OCI-LY3 (cell line): ENCODE data around the gene BST1.

Source experiments
- CTCF ChIP-seq: fragments of 200-600, 300-600 bp; sonication (generic); IDR thresholded peaks from 2 replicates; pipeline ENCODE4 v1.5.1; 2014; ENCODE audit warnings: antibody characterized with exemption, low read length, low read depth
- EZH2phosphoT487 ChIP-seq: fragments of 200-600 bp; shearing (Covaris generic); IDR thresholded peaks from 2 replicates; pipeline ENCODE4 v1.6.1; 2018; ENCODE audit warnings: antibody characterized with exemption, mixed run types, low read depth

GRCh38 chr4:15719506-15719905 lies 16.6 kb downstream of the BST1 start:
- TF ChIP-seq EZH2phosphoT487 (no peak), CTCF (no peak)
